ENCODE measurements around the gene NOTUM.

GRCh38 chr17:81990836-81991683, 30.1 kb upstream of the NOTUM start:
- TF ChIP-seq CTCF (conservative IDR thresholded peaks at IDR 0.05; ENCODE audit: low read length) (no peak), EZH2phosphoT487 (IDR thresholded peaks at IDR 0.05; ENCODE audit: borderline replicate concordance, low read depth, low read length) (no peak)
